Central memory CD4-positive, alpha-beta T cell (primary cell): Measurements from ENCODE around the gene ANGPT4.

Source experiments
- DNase-seq: peaks from one replicate; pipeline ENCODE4 v3.0.0; 2022

ANGPT4 gene

GRCh38 chr20:822651-823573 is 93.2 kb downstream of the ANGPT4 start:
- no peak for DNase-seq

- DNase-seq = no peak
These were observed 94.4 kb downstream of the ANGPT4 start for GRCh38 chr20:821731-822065.

- DNase-seq = no peak
These were observed 94.9 kb downstream of the ANGPT4 start for GRCh38 chr20:821046-821730.

- no peak for DNase-seq
These were observed 95.7 kb downstream of the ANGPT4 start for GRCh38 chr20:820323-820953.
